DOHH2 (cell line): Measurements from ENCODE around the gene VAV2.

Source experiments
- CTCF ChIP-seq: fragments of 200-600 bp; sonication (generic); IDR thresholded peaks from one replicate; pipeline ENCODE4 v1.5.1; 2014; ENCODE audit warnings: antibody characterized with exemption, mild to moderate bottlenecking, low read depth, low read length; ENCODE audit not compliant: poor library complexity, severe bottlenecking
- EZH2phosphoT487 ChIP-seq: fragments of 200-600 bp; sonication (generic); IDR thresholded peaks from 2 replicates; pipeline ENCODE4 v1.6.1; 2017; ENCODE audit warnings: borderline replicate concordance, mild to moderate bottlenecking, antibody characterized with exemption, low read length, moderate library complexity, mixed read lengths

- no peak for TF ChIP-seq CTCF
- no peak for TF ChIP-seq EZH2phosphoT487
Measured at GRCh38 chr9:133982971-133983720, 9.0 kb downstream of the VAV2 start.
